HFF-Myc (cell line): ENCODE measurements around the gene GALE.

Source experiments
- DNase-seq: peaks from one replicate; pipeline ENCODE4 v3.0.0-alpha.2; 2011; ENCODE audit warnings: low read depth; ENCODE audit errors: extremely low read depth
- H3K4me3 ChIP-seq: replicated peaks from 2 replicates; pipeline ENCODE4 v1.5.1; 2011; ENCODE audit warnings: low read depth, mild to moderate bottlenecking, control low read depth, low read length
- CTCF ChIP-seq: IDR thresholded peaks from 2 replicates; pipeline ENCODE4 v1.5.1; 2012; ENCODE audit warnings: mild to moderate bottlenecking, low read depth, low read length, control low read depth; ENCODE audit errors: missing control alignments

The GALE gene

GRCh38 chr1:23751050-23751814, 49.3 kb downstream of the GALE start:
- no peak for DNase-seq
- TF ChIP-seq CTCF, result peak; percentile 86
- no peak overlapping the region for H3K4me3 ChIP-seq

- TF ChIP-seq CTCF, result no peak
- no peak overlapping the region for H3K4me3 ChIP-seq
- DNase-seq, result no peak
These were observed 52.5 kb downstream of the GALE start for GRCh38 chr1:23748016-23748415.
